GM21447 (cell line): ENCODE results near the gene ITCH.
"Not testable (repeated sequence)": the region's sequence is repeated elsewhere in the genome, so short reads cannot be mapped to it uniquely, and the experiment has no call there.

Experiments used
- ATAC-seq: cut with Tn5 transposase; IDR thresholded peaks from one replicate; pipeline ENCODE4 v1.9.1; 2021; ENCODE audit not compliant: unreplicated experiment

The ITCH gene

GRCh38 chr20:34377072-34377847 is 14.2 kb downstream of the ITCH start:
- peak; percentile 77 for ATAC-seq

- ATAC-seq = no peak
These were observed 19.1 kb downstream of the ITCH start for GRCh38 chr20:34382174-34382573.

GRCh38 chr20:34382877-34383455 is 19.9 kb downstream of the ITCH start:
- ATAC-seq = not testable (repeated sequence)

- no peak for ATAC-seq
These were observed 22.4 kb downstream of the ITCH start for GRCh38 chr20:34385464-34385863.

GRCh38 chr20:34388000-34388399 is 24.9 kb downstream of the ITCH start:
- ATAC-seq = no peak

GRCh38 chr20:34388678-34389077 is 25.6 kb downstream of the ITCH start:
- ATAC-seq = no peak

- ATAC-seq = no peak
These were observed 26.3 kb downstream of the ITCH start for GRCh38 chr20:34389206-34389953.

GRCh38 chr20:34389954-34390555 is 27.0 kb downstream of the ITCH start:
- no peak for ATAC-seq

- no peak for ATAC-seq
These were observed 33.3 kb downstream of the ITCH start for GRCh38 chr20:34396408-34396807.

GRCh38 chr20:34397096-34397495 is 34.0 kb downstream of the ITCH start:
- no peak for ATAC-seq

GRCh38 chr20:34400776-34401175 is 37.7 kb downstream of the ITCH start:
- not testable (repeated sequence) for ATAC-seq

GRCh38 chr20:34401741-34402455 is 38.8 kb downstream of the ITCH start:
- ATAC-seq = no peak

- ATAC-seq = no peak
These were observed 39.4 kb downstream of the ITCH start for GRCh38 chr20:34402461-34402860.

- ATAC-seq = no peak
These were observed 40.2 kb downstream of the ITCH start for GRCh38 chr20:34403063-34403827.

GRCh38 chr20:34403908-34404307 is 40.8 kb downstream of the ITCH start:
- ATAC-seq = peak; percentile 51

- ATAC-seq = no peak
These were observed 41.7 kb downstream of the ITCH start for GRCh38 chr20:34404803-34405202.

GRCh38 chr20:34405247-34405651 is 42.2 kb downstream of the ITCH start:
- ATAC-seq = not testable (repeated sequence)

GRCh38 chr20:34405942-34406341 is 42.9 kb downstream of the ITCH start:
- not testable (repeated sequence) for ATAC-seq

GRCh38 chr20:34407962-34408474 is 44.9 kb downstream of the ITCH start:
- ATAC-seq = no peak

- no peak for ATAC-seq
These were observed 47.3 kb downstream of the ITCH start for GRCh38 chr20:34410336-34410735.
